ENCODE data around the gene ZC3H4. TPM values are rescaled to one million over a fixed set of nuclear protein-coding genes. Genes with fewer than 3 reads are reported as not detected.

The ZC3H4 gene
- total RNA-seq, 1 experiment from 2014 or later: 45.1 TPM

GRCh38 chr19:47093841-47094240 is 19.7 kb downstream of the ZC3H4 start:
- Histone ChIP-seq H3K9ac (ENCODE audit: low read length) (no peak overlapping the region), H3K27ac (ENCODE audit: low read depth, low read length) (no peak overlapping the region), H3K9me2 (ENCODE audit: insufficient read depth) (no peaks in the 10 kb centered on the region), H3K9me3 (ENCODE audit: control insufficient read depth in 1 of 2, insufficient read depth in 1 of 2, low read depth in 1 of 2, low read length in 2 of 2) (no peaks in the 10 kb centered on the region), H2AFZ (ENCODE audit: low read depth, low read length, poor library complexity, severe bottlenecking) (no peak overlapping the region), H4K20me1 (ENCODE audit: insufficient read depth) (no peaks in the 10 kb centered on the region), H3K4me3 (replicated peaks in 1 of 2; ENCODE audit: low read depth in 1 of 2, low read length in 2 of 2) (no peak overlapping the region), H3K36me3 (ENCODE audit: control insufficient read depth in 1 of 2, insufficient read depth in 2 of 2, low read length in 2 of 2) (peaks cover 8 to 15% of the 10 kb centered on the region in 2 experiments; a peak in 3 of 4 replicates), H3K79me2 (ENCODE audit: insufficient read depth, low read length) (peaks cover 35% of the 10 kb centered on the region), H3K27me3 (ENCODE audit: insufficient read depth, low read length) (no peaks in the 10 kb centered on the region), H3K4me2 (ENCODE audit: low read length) (no peak overlapping the region), H3K4me1 (ENCODE audit: control insufficient read depth in 1 of 2, insufficient read depth in 2 of 2, low read length in 2 of 2) (peaks cover 40 to 52% of the 10 kb centered on the region in 2 experiments)
- ChIA-PET RAD21 (ENCODE audit: low non-redundant PET in 1 of 2, low total read pairs in 2 of 2, uncharacterized antibody in 2 of 2, unreplicated experiment in 2 of 2) (no interaction called here), CTCF (no interaction called here), POLR2A (interaction anchor here (2.6 kb wide), 1 partner anchor 19 kb away, joined by 7 read pairs; the partner anchor contains the start of gene ZC3H4)
- intact Hi-C loops (cut with micrococcal nuclease): no loop called here
- ATAC-seq: no peak
- no TSS peak for BruUV-seq (replicated peaks)
- TF ChIP-seq ZBTB33 (IDR thresholded peaks at IDR 0.05; ENCODE audit: extremely low read depth, insufficient replicate concordance, low read length) (no peak), SP1 (IDR thresholded peaks at IDR 0.05; ENCODE audit: low read depth) (no peak), EZH2 (IDR thresholded peaks at IDR 0.05) (no peak), ZFX (IDR thresholded peaks at IDR 0.05) (no peak), POLR2A (IDR thresholded peaks at IDR 0.05; ENCODE audit: borderline replicate concordance, extremely low read depth, insufficient read depth, insufficient read length) (no peak), TCF7L2 (IDR thresholded peaks at IDR 0.05; ENCODE audit: borderline replicate concordance, extremely low read depth, insufficient read depth, insufficient read length) (no peak), RAD21 (IDR thresholded peaks at IDR 0.05; ENCODE audit: low read depth) (no peak), ELF1 (IDR thresholded peaks at IDR 0.05; ENCODE audit: borderline replicate concordance, low read depth) (no peak)
- DNase-seq (ENCODE audit: low read depth, low spot score): no peak

DNA sequence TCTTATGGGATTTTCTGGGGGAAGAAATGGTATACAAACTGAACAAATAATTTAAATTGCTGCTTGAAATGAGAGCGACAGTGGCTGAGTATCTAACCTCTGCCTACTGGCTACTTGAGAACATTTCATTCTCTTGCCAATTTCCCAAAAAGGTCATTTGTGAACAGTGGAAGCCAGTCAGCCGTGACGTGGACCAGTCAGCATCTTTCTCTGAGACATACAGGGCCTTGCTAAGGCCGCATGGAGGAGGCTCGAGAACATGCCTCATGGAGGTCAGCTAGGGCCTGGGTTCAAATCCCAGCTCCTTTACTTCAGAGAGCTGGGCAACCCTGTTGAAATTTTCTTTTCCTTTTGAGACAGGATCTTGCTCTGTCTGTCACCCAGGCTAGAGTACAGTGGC is 20.3 kb downstream of the ZC3H4 start:
- Histone ChIP-seq H3K4me3 (replicated peaks in 1 of 2; ENCODE audit: low read depth in 1 of 2, low read length in 2 of 2) (no peak overlapping the region), H3K27me3 (ENCODE audit: insufficient read depth, low read length) (no peaks in the 10 kb centered on the region), H3K9ac (ENCODE audit: low read length) (no peak overlapping the region), H3K4me2 (ENCODE audit: low read length) (no peak overlapping the region), H3K9me2 (ENCODE audit: insufficient read depth) (no peaks in the 10 kb centered on the region), H2AFZ (ENCODE audit: low read depth, low read length, poor library complexity, severe bottlenecking) (no peak overlapping the region), H3K79me2 (ENCODE audit: insufficient read depth, low read length) (peaks cover 29% of the 10 kb centered on the region), H3K36me3 (ENCODE audit: control insufficient read depth in 1 of 2, insufficient read depth in 2 of 2, low read length in 2 of 2) (peaks cover 10 to 15% of the 10 kb centered on the region in 2 experiments; a peak in 3 of 4 replicates), H4K20me1 (ENCODE audit: insufficient read depth) (no peaks in the 10 kb centered on the region), H3K4me1 (ENCODE audit: control insufficient read depth in 1 of 2, insufficient read depth in 2 of 2, low read length in 2 of 2) (peaks cover 34 to 46% of the 10 kb centered on the region in 2 experiments), H3K27ac (ENCODE audit: low read depth, low read length) (no peak overlapping the region), H3K9me3 (ENCODE audit: control insufficient read depth in 1 of 2, insufficient read depth in 1 of 2, low read depth in 1 of 2, low read length in 2 of 2) (no peaks in the 10 kb centered on the region)
- intact Hi-C loops (cut with micrococcal nuclease): no loop called here
- BruUV-seq (replicated peaks): no TSS peak
- ChIA-PET POLR2A (interaction anchor here (2.6 kb wide), 1 partner anchor 20 kb away, joined by 7 read pairs; the partner anchor contains the start of gene ZC3H4), CTCF (no interaction called here), RAD21 (ENCODE audit: low non-redundant PET in 1 of 2, low total read pairs in 2 of 2, uncharacterized antibody in 2 of 2, unreplicated experiment in 2 of 2) (no interaction called here)
- DNase-seq (ENCODE audit: low read depth, low spot score) (no peak), ATAC-seq (no peak)
- TF ChIP-seq REST (IDR thresholded peaks at IDR 0.05; ENCODE audit: low read depth): no peak
- TF ChIP-seq ELF1 (IDR thresholded peaks at IDR 0.05; ENCODE audit: borderline replicate concordance, low read depth): no peak
- TF ChIP-seq ZNF274 (IDR thresholded peaks at IDR 0.05; ENCODE audit: low read depth, low read length): no peak
- TF ChIP-seq ZBTB33 (IDR thresholded peaks at IDR 0.05; ENCODE audit: extremely low read depth, insufficient replicate concordance, low read length): no peak
- no peak for TF ChIP-seq EGR1 (IDR thresholded peaks at IDR 0.05; ENCODE audit: low read depth)
- no peak for TF ChIP-seq TCF7L2 (IDR thresholded peaks at IDR 0.05; ENCODE audit: borderline replicate concordance, extremely low read depth, insufficient read depth, insufficient read length)
- no peak for TF ChIP-seq SP1 (IDR thresholded peaks at IDR 0.05; ENCODE audit: low read depth)
- no peak for TF ChIP-seq SRF (IDR thresholded peaks at IDR 0.05; ENCODE audit: low read depth)
